Measurements from ENCODE around the gene GPR35.

GRCh38 chr2:240628808-240629618, 3.7 kb downstream of the GPR35 start:
- no peak for TF ChIP-seq CTCF (IDR thresholded peaks at IDR 0.05)
- TF ChIP-seq EZH2 (IDR thresholded peaks at IDR 0.05), result no peak
- no peak for TF ChIP-seq EZH2phosphoT487 (IDR thresholded peaks at IDR 0.05)
